ENCODE measurements around the gene ZNF414. TPM values are rescaled to one million over a fixed set of nuclear protein-coding genes. Genes with fewer than 3 reads are reported as not detected.

The ZNF414 gene
- total and polyA plus RNA-seq, 2 experiments from 2014 or later: 27.4 to 45.0 TPM

GRCh38 chr19:8544168-8544567, 30.2 kb upstream of the ZNF414 start:
- Mint-ChIP-seq H3K9me3 (no peaks in the 10 kb centered on the region), H3K36me3 (ENCODE audit: low read depth) (peaks cover 21% of the 10 kb centered on the region; the same call in 2 of the 3 replicates), H3K4me1 (no peaks in the 10 kb centered on the region), H3K27ac (no peak overlapping the region), H3K27me3 (ENCODE audit: insufficient read depth, low read depth, poor library complexity) (peaks cover 3% of the 10 kb centered on the region), H3K4me3 (no peak overlapping the region)
- Histone ChIP-seq H3K79me2 (replicated peaks; ENCODE audit: insufficient read depth) (no peaks in the 10 kb centered on the region), H3K4me3 (no peak overlapping the region), H3K27me3 (ENCODE audit: insufficient read depth) (no peaks in the 10 kb centered on the region), H4K20me1 (replicated peaks; ENCODE audit: insufficient read depth) (no peaks in the 10 kb centered on the region; the same call in 1 of the 2 replicates), H2AFZ (no peak overlapping the region), H3K27ac (ENCODE audit: low read depth) (no peak overlapping the region), H3K4me1 (ENCODE audit: insufficient read depth) (no peaks in the 10 kb centered on the region), H3K9me2 (ENCODE audit: insufficient read depth) (no peaks in the 10 kb centered on the region), H3F3A (replicated peaks; ENCODE audit: low read depth) (no peaks in the 10 kb centered on the region), H3K36me3 (ENCODE audit: insufficient read depth) (no peaks in the 10 kb centered on the region), H3K4me2 (no peak overlapping the region)
- ATAC-seq: no peak
- TF ChIP-seq NANOG (IDR thresholded peaks at IDR 0.05; ENCODE audit: borderline replicate concordance): no peak
- no peak for DNase-seq (ENCODE audit: low spot score)

GRCh38 chr19:8539621-8540149, 25.7 kb upstream of the ZNF414 start:
- no peak overlapping the region for H3K4me3 Mint-ChIP-seq
- H3K27ac Mint-ChIP-seq: no peak overlapping the region
- H3K27me3 Mint-ChIP-seq (ENCODE audit: insufficient read depth, low read depth, poor library complexity): peaks cover 4% of the 10 kb centered on the region
- Histone ChIP-seq H3K79me2 (replicated peaks; ENCODE audit: insufficient read depth) (no peaks in the 10 kb centered on the region), H3K9me2 (ENCODE audit: insufficient read depth) (no peaks in the 10 kb centered on the region), H3K4me3 (no peak overlapping the region), H3K36me3 (ENCODE audit: insufficient read depth) (no peaks in the 10 kb centered on the region), H2AFZ (no peak overlapping the region), H3K4me1 (ENCODE audit: insufficient read depth) (peaks cover 3% of the 10 kb centered on the region; the same call in 1 of the 2 replicates), H3K27me3 (ENCODE audit: insufficient read depth) (no peaks in the 10 kb centered on the region), H3K27ac (ENCODE audit: low read depth) (no peak overlapping the region), H3K4me2 (no peak overlapping the region), H3F3A (replicated peaks; ENCODE audit: low read depth) (no peaks in the 10 kb centered on the region), H4K20me1 (replicated peaks; ENCODE audit: insufficient read depth) (no peaks in the 10 kb centered on the region; the same call in 1 of the 2 replicates)
- H3K9me3 Mint-ChIP-seq: no peaks in the 10 kb centered on the region
- ATAC-seq (no peak), DNase-seq (ENCODE audit: low spot score) (no peak)
- no peaks in the 10 kb centered on the region for H3K4me1 Mint-ChIP-seq
- H3K36me3 Mint-ChIP-seq (ENCODE audit: low read depth): no peaks in the 10 kb centered on the region
- no peak for TF ChIP-seq EZH2phosphoT487 (IDR thresholded peaks at IDR 0.05; ENCODE audit: unreplicated experiment)
- no peak for TF ChIP-seq ETS1 (IDR thresholded peaks at IDR 0.05)
- TF ChIP-seq STAT1 (IDR thresholded peaks at IDR 0.05; ENCODE audit: unreplicated experiment): no peak
- TF ChIP-seq NANOG (IDR thresholded peaks at IDR 0.05; ENCODE audit: borderline replicate concordance): no peak
- TF ChIP-seq EZH2 (IDR thresholded peaks at IDR 0.05; ENCODE audit: low read depth, unreplicated experiment): no peak
- no peak for TF ChIP-seq POLR2AphosphoS5 (IDR thresholded peaks at IDR 0.05; ENCODE audit: low read depth)
- TF ChIP-seq ZNF331 (CRISPR knock-in tag; IDR thresholded peaks at IDR 0.05; ENCODE audit: low read depth): no peak
- TF ChIP-seq ZNF114 (CRISPR knock-in tag; IDR thresholded peaks at IDR 0.05): no peak
- TF ChIP-seq CTCF (conservative IDR thresholded peaks at IDR 0.05; ENCODE audit: low read depth in 2 of 2): no peak
- no peak for TF ChIP-seq ZNF462 (CRISPR knock-in tag; IDR thresholded peaks at IDR 0.05)
- no peak for TF ChIP-seq CREB1 (CRISPR knock-in tag; IDR thresholded peaks at IDR 0.05; ENCODE audit: low read depth)
